Vagina (tissue), 2 donors: Measurements from ENCODE around the gene CP.

Source experiments
- POLR2A ChIP-seq, 2 donors: fragments of 450-650 bp; IDR thresholded peaks; one replicate each; pipeline ENCODE4 v1.6.1; 2017; ENCODE audit warnings: antibody characterized with exemption in 2 of 2, mild to moderate bottlenecking in 2 of 2, moderate library complexity in 2 of 2
- POLR2AphosphoS5 ChIP-seq, 2 donors: sonication (generic); formaldehyde crosslinking; IDR thresholded peaks; one replicate each; pipeline ENCODE4 v1.9.0; 2017; ENCODE audit warnings: antibody characterized with exemption in 2 of 2, mild to moderate bottlenecking in 2 of 2, low read depth in 1 of 2; ENCODE audit not compliant: insufficient read depth in 1 of 2
- TF ChIP-seq, protein P1 (sequence below), 3 experiments: fragments of 450-650 bp in 2 of 3; fragments of 200-600 bp in 1 of 3; sonication (generic) in 1 of 3; IDR thresholded peaks; one replicate each; pipeline ENCODE4 v1.5.1; 2017 to 2019; ENCODE audit warnings: antibody characterized with exemption in 3 of 3, mild to moderate bottlenecking in 2 of 3, moderate library complexity in 2 of 3

DNA sequence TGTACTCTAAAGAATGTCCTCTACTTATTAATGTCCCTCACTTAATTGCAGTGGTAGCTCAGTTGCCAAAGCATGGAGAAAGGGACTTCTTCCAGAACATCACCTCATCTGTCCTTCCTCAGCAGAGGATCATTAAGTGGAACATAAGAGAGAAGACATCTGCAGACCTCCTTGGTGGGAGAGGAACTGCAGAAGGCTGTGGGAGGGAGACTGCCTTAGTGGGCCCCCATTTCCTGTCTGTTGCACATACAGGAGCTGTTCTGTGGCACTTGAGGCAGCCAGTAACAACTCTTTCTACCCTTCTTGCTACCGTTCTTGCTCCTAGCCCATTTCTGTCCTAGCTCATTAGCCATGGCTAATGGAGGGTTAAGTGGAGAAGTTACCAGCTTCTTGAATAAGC is 58.6 kb downstream of the CP start:
- TF ChIP-seq, protein P1, sequence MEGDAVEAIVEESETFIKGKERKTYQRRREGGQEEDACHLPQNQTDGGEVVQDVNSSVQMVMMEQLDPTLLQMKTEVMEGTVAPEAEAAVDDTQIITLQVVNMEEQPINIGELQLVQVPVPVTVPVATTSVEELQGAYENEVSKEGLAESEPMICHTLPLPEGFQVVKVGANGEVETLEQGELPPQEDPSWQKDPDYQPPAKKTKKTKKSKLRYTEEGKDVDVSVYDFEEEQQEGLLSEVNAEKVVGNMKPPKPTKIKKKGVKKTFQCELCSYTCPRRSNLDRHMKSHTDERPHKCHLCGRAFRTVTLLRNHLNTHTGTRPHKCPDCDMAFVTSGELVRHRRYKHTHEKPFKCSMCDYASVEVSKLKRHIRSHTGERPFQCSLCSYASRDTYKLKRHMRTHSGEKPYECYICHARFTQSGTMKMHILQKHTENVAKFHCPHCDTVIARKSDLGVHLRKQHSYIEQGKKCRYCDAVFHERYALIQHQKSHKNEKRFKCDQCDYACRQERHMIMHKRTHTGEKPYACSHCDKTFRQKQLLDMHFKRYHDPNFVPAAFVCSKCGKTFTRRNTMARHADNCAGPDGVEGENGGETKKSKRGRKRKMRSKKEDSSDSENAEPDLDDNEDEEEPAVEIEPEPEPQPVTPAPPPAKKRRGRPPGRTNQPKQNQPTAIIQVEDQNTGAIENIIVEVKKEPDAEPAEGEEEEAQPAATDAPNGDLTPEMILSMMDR (IDR thresholded peaks at IDR 0.05), result no peak
- TF ChIP-seq POLR2AphosphoS5 (IDR thresholded peaks at IDR 0.05; ENCODE audit: insufficient read depth in 1 of 2, low read depth in 1 of 2), result no peak
- TF ChIP-seq POLR2A (IDR thresholded peaks at IDR 0.05), result no peak
